GM13976 (cell line): ENCODE data around the gene TOB1.

Experiments
- DNase-seq: peaks from one replicate; pipeline ENCODE4 v3.0.0; 2012; ENCODE audit warnings: low spot score
- in situ Hi-C: fragments of 300-500 bp; cut with MboI; formaldehyde crosslinking; loops from one replicate; pipeline ENCODE4 v1.12.0; 2022; ENCODE audit warnings: low sequenced_read_pairs, mixed read lengths, inconsistent platforms; ENCODE audit not compliant: unreplicated experiment
- TF ChIP-seq, protein P1 (sequence below): IDR thresholded peaks from 2 replicates; pipeline ENCODE4 v1.5.1; 2012; ENCODE audit warnings: borderline replicate concordance, mild to moderate bottlenecking; ENCODE audit not compliant: insufficient read depth; ENCODE audit errors: extremely low read depth, missing control alignments, control extremely low read depth

Gene TOB1

DNA sequence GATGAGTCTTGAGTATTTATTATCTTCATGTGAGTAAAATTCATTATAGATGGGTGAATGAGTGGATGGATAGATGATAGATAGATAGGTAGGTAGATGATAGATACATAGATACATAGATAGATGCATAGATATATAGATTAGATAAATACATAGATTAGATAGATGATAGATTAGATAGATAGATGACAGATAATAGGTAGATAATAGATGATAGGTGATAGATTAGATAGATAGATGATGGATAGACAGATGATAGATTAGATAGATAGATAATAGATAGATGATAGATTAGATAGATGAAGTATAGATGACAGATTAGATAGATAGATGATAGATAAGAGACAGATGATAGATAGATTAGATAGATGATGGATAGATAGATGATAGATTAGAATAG, 52.6 kb downstream of the TOB1 start:
- in situ Hi-C loops, result no loop called here
- TF ChIP-seq, protein P1, sequence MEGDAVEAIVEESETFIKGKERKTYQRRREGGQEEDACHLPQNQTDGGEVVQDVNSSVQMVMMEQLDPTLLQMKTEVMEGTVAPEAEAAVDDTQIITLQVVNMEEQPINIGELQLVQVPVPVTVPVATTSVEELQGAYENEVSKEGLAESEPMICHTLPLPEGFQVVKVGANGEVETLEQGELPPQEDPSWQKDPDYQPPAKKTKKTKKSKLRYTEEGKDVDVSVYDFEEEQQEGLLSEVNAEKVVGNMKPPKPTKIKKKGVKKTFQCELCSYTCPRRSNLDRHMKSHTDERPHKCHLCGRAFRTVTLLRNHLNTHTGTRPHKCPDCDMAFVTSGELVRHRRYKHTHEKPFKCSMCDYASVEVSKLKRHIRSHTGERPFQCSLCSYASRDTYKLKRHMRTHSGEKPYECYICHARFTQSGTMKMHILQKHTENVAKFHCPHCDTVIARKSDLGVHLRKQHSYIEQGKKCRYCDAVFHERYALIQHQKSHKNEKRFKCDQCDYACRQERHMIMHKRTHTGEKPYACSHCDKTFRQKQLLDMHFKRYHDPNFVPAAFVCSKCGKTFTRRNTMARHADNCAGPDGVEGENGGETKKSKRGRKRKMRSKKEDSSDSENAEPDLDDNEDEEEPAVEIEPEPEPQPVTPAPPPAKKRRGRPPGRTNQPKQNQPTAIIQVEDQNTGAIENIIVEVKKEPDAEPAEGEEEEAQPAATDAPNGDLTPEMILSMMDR, result no peak
- no peak for DNase-seq
